ENCODE measurements around the gene PHACTR3. TPM values are rescaled to one million over a fixed set of nuclear protein-coding genes. Genes with fewer than 3 reads are reported as not detected.

The PHACTR3 gene
- total RNA-seq, 2 donors from 2014 or later: 0.34 TPM; not detected in 1

GRCh38 chr20:59858425-59858824 is 254.1 kb downstream of the PHACTR3 start:
- no peak for DNase-seq (ENCODE audit: low spot score)
- no peaks in the 10 kb centered on the region for H3K4me1 ChIP-seq (replicated peaks)
- intact Hi-C loops (cut with DNase I): no loop called here
- no peaks in the 10 kb centered on the region for H3K36me3 ChIP-seq
- H3K9me3 ChIP-seq: no peaks in the 10 kb centered on the region
- no peak for TF ChIP-seq POLR2AphosphoS5 (IDR thresholded peaks at IDR 0.05)
- no peak for TF ChIP-seq CTCF (IDR thresholded peaks at IDR 0.05)
- no peak for TF ChIP-seq POLR2A (IDR thresholded peaks at IDR 0.05)
- no peaks in the 10 kb centered on the region for H3K27me3 ChIP-seq (replicated peaks; ENCODE audit: insufficient read depth)
- WGBS: 89% methylated on average over 5 of the region's 5 CpGs
- H3K4me3 ChIP-seq: no peak overlapping the region
- no peak overlapping the region for H3K27ac ChIP-seq

- DNase-seq (ENCODE audit: low spot score): no peak
- no peak for TF ChIP-seq POLR2AphosphoS5 (IDR thresholded peaks at IDR 0.05)
- TF ChIP-seq CTCF (IDR thresholded peaks at IDR 0.05): no peak
- no peak for TF ChIP-seq POLR2A (IDR thresholded peaks at IDR 0.05)
- Histone ChIP-seq H3K4me3 (no peak overlapping the region), H3K9me3 (no peaks in the 10 kb centered on the region), H3K27ac (no peak overlapping the region), H3K4me1 (replicated peaks) (no peaks in the 10 kb centered on the region), H3K27me3 (replicated peaks; ENCODE audit: insufficient read depth) (no peaks in the 10 kb centered on the region), H3K36me3 (no peaks in the 10 kb centered on the region)
- intact Hi-C loops (cut with DNase I): no loop called here
- WGBS: 76% methylated on average over 4 of the region's 4 CpGs
These were observed 257.1 kb downstream of the PHACTR3 start for GRCh38 chr20:59861401-59861800.

GRCh38 chr20:59863058-59863457 is 258.7 kb downstream of the PHACTR3 start:
- no peaks in the 10 kb centered on the region for H3K36me3 ChIP-seq
- DNase-seq (ENCODE audit: low spot score): no peak
- H3K27me3 ChIP-seq (replicated peaks; ENCODE audit: insufficient read depth): no peaks in the 10 kb centered on the region
- H3K4me3 ChIP-seq: no peak overlapping the region
- TF ChIP-seq POLR2A (IDR thresholded peaks at IDR 0.05) (no peak), POLR2AphosphoS5 (IDR thresholded peaks at IDR 0.05) (no peak)
- no peak overlapping the region for H3K27ac ChIP-seq
- no peaks in the 10 kb centered on the region for H3K9me3 ChIP-seq
- intact Hi-C loops (cut with DNase I): no loop called here
- H3K4me1 ChIP-seq (replicated peaks): no peaks in the 10 kb centered on the region
- 93% methylated on average over 3 of the region's 3 CpGs for WGBS

- TF ChIP-seq POLR2A (IDR thresholded peaks at IDR 0.05): no peak
- TF ChIP-seq POLR2AphosphoS5 (IDR thresholded peaks at IDR 0.05): no peak
- TF ChIP-seq CTCF (IDR thresholded peaks at IDR 0.05): no peak
- DNase-seq (ENCODE audit: low spot score): no peak
- Histone ChIP-seq H3K27ac (no peak overlapping the region), H3K4me1 (replicated peaks) (no peaks in the 10 kb centered on the region), H3K36me3 (no peaks in the 10 kb centered on the region), H3K4me3 (no peak overlapping the region), H3K9me3 (no peaks in the 10 kb centered on the region), H3K27me3 (replicated peaks; ENCODE audit: insufficient read depth) (no peaks in the 10 kb centered on the region)
- intact Hi-C loops (cut with DNase I): no loop called here
- 84% methylated on average over 1 of the region's 1 CpG for WGBS
These were observed 260.4 kb downstream of the PHACTR3 start for GRCh38 chr20:59864726-59865125.

GRCh38 chr20:59866338-59866737 is 262.0 kb downstream of the PHACTR3 start:
- no peaks in the 10 kb centered on the region for H3K4me1 ChIP-seq (replicated peaks)
- intact Hi-C loops (cut with DNase I): no loop called here
- H3K4me3 ChIP-seq: no peak overlapping the region
- DNase-seq (ENCODE audit: low spot score): no peak
- no peaks in the 10 kb centered on the region for H3K27me3 ChIP-seq (replicated peaks; ENCODE audit: insufficient read depth)
- H3K9me3 ChIP-seq: no peaks in the 10 kb centered on the region
- WGBS: 82% methylated on average over 3 of the region's 3 CpGs
- H3K36me3 ChIP-seq: no peaks in the 10 kb centered on the region
- no peak for TF ChIP-seq POLR2A (IDR thresholded peaks at IDR 0.05)
- H3K27ac ChIP-seq: no peak overlapping the region

GRCh38 chr20:59871096-59871495 is 266.8 kb downstream of the PHACTR3 start:
- TF ChIP-seq POLR2A (IDR thresholded peaks at IDR 0.05) (no peak), CTCF (IDR thresholded peaks at IDR 0.05) (no peak), POLR2AphosphoS5 (IDR thresholded peaks at IDR 0.05) (no peak)
- intact Hi-C loops (cut with DNase I): no loop called here

More at GRCh38 chr20:59871096-59871495, 266.8 kb downstream of the PHACTR3 start:
- H3K27ac ChIP-seq: no peak overlapping the region
- H3K4me1 ChIP-seq (replicated peaks): no peaks in the 10 kb centered on the region
- H3K27me3 ChIP-seq (replicated peaks; ENCODE audit: insufficient read depth): no peaks in the 10 kb centered on the region
- no peaks in the 10 kb centered on the region for H3K9me3 ChIP-seq
- DNase-seq (ENCODE audit: low spot score): no peak
- no peaks in the 10 kb centered on the region for H3K36me3 ChIP-seq
- H3K4me3 ChIP-seq: no peak overlapping the region
- WGBS: 74% methylated on average over 1 of the region's 1 CpG

All from prostate gland (tissue), 2 donors.